ENCODE results near the gene SPON1. TPM values are rescaled to one million over a fixed set of nuclear protein-coding genes. Genes with fewer than 3 reads are reported as not detected.

The SPON1 gene
- total and polyA plus RNA-seq, 10 of the 15 experiments (the other 5 are each of a cell fraction or from before 2014, with no cell fraction given), result 0.13 to 1.1 (median 0.18) TPM; not detected in 5

- BruUV-seq (replicated peaks), result no TSS peak
- no peak overlapping the region for H3K27ac ChIP-seq (ENCODE audit: control insufficient read depth, insufficient read depth)
- in situ Hi-C loops (cut with MboI), result no loop called here
- H3K27me3 ChIP-seq (replicated peaks in 1 of 2; ENCODE audit: control insufficient read depth in 2 of 2, insufficient read depth in 2 of 2, low read length in 1 of 2), result peaks cover 0 to 2% of the 10 kb centered on the region in 2 experiments; a peak in 2 of 4 replicates
- DNase-seq (ENCODE audit: low read depth, low spot score), result no peak
- intact Hi-C loops (cut with micrococcal nuclease; ENCODE audit: unreplicated experiment), result no loop called here
- H3K36me3 ChIP-seq (ENCODE audit: control insufficient read depth in 2 of 2, insufficient read depth in 2 of 2, low read length in 1 of 2), result no peaks in the 10 kb centered on the region
- H3K79me2 ChIP-seq (ENCODE audit: control insufficient read depth, insufficient read depth, low read length), result no peaks in the 10 kb centered on the region
- TF ChIP-seq E2F4 (IDR thresholded peaks at IDR 0.05; ENCODE audit: low read depth, low read length), result no peak
- TF ChIP-seq BCL11A (IDR thresholded peaks at IDR 0.05; ENCODE audit: low read depth, low read length), result no peak
- TF ChIP-seq USF2 (IDR thresholded peaks at IDR 0.05; ENCODE audit: borderline replicate concordance, low read depth, low read length), result no peak
- TF ChIP-seq IRF3 (IDR thresholded peaks at IDR 0.05), result no peak
- TF ChIP-seq USF1 (IDR thresholded peaks at IDR 0.05; ENCODE audit: borderline replicate concordance, extremely low read length, insufficient read depth, low read depth, low read length), result no peak
- H3K4me2 ChIP-seq (ENCODE audit: control insufficient read depth, insufficient read depth), result no peak overlapping the region
- ChIA-PET POLR2A (no interaction called here), RAD21 (ENCODE audit: unreplicated experiment) (no interaction called here), CTCF (interaction anchor here (0.6 kb wide), 1 partner anchor 14 kb away, joined by 3 read pairs; no protein-coding TSS in a partner anchor), SMC1A (ENCODE audit: uncharacterized antibody, unreplicated experiment) (no interaction called here)
- H3K4me1 ChIP-seq (ENCODE audit: control insufficient read depth, insufficient read depth, low read length), result no peaks in the 10 kb centered on the region
- H2AFZ ChIP-seq (ENCODE audit: control insufficient read depth, low read depth, low read length), result no peak overlapping the region
- no peak overlapping the region for H3K4me3 ChIP-seq
- FAIRE-seq, result no peak
- H3K9ac ChIP-seq (ENCODE audit: control insufficient read depth, insufficient read depth, low read length), result no peak overlapping the region
- H3K9me3 ChIP-seq (replicated peaks; ENCODE audit: control insufficient read depth, insufficient read depth, low read length), result no peaks in the 10 kb centered on the region; the same call in 2 of the 3 replicates
- no peak for ATAC-seq
- no peaks in the 10 kb centered on the region for H4K20me1 ChIP-seq (ENCODE audit: control insufficient read depth, insufficient read depth)
Observed at GRCh38 chr11:14181121-14181520, 218.6 kb downstream of the SPON1 start.
